NT2/D1 (cell line): Measurements from ENCODE around the gene LRRC59.

Experiments
- SUZ12 ChIP-seq: IDR thresholded peaks from 2 replicates; pipeline ENCODE4 v1.6.1; 2011; ENCODE audit not compliant: insufficient read length, insufficient read depth; ENCODE audit errors: extremely low read depth
- YY1 ChIP-seq: IDR thresholded peaks from 2 replicates; pipeline ENCODE4 v1.6.1; 2011; ENCODE audit not compliant: insufficient read length, insufficient read depth

GRCh38 chr17:50344731-50345365 is 52.5 kb downstream of the LRRC59 start:
- TF ChIP-seq SUZ12, result no peak
- no peak for TF ChIP-seq YY1
